GM19023 (cell line): Measurements from ENCODE around the gene MIA.
"Not testable (repeated sequence)": the region's sequence is repeated elsewhere in the genome, so short reads cannot be mapped to it uniquely, and the experiment has no call there.

Experiments
- ATAC-seq: cut with Tn5 transposase; IDR thresholded peaks from one replicate; pipeline ENCODE4 v1.9.1; 2021; ENCODE audit warnings: mild to moderate bottlenecking, moderate library complexity; ENCODE audit not compliant: unreplicated experiment

MIA gene

DNA sequence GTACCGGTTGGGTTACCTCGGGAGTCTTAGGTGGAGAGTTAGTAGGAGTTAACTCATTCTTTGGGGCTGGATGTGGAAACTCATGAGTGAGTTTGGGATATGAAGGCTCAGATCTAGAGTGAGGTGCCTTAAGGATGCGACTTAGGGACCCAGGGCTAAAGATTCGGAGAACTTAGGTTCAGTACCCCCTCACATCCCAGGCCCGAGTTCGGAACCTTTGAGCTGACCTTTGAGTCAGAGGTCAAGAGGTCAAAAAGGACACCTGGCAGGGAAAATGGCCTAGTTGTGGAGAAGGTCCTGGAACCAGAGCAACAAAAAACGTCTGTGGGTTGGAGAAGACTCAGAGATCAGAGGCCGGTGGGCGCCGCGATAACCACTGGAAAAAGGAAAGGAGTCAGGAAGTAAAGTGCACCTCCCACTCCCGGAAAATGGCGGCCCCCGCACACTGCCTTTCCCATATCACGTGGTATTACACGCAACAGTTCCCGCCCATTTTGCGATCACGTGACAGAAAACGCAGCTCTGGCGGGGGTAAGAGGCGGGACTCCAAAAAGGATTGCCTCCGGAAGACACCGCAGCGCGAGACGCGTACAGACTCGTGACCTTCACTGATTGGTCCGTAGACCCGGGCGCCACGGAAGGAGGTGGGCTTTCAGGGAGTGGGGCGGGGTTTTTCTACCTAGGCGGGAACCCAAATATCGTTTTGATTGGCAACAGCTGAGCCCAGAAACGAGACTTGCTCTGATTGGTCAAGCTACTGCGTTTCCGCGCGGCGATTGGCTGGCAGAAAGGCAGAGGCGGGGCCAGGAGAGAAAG, 25.1 kb upstream of the MIA start, which contains the start of gene ACTMAP:
Gene ACTMAP, minus strand, starts transcription at position 420 of the 816 bp plus-strand sequence. CDS start 674 bp downstream, outside the sequence.
- ATAC-seq = peak; percentile 84

DNA sequence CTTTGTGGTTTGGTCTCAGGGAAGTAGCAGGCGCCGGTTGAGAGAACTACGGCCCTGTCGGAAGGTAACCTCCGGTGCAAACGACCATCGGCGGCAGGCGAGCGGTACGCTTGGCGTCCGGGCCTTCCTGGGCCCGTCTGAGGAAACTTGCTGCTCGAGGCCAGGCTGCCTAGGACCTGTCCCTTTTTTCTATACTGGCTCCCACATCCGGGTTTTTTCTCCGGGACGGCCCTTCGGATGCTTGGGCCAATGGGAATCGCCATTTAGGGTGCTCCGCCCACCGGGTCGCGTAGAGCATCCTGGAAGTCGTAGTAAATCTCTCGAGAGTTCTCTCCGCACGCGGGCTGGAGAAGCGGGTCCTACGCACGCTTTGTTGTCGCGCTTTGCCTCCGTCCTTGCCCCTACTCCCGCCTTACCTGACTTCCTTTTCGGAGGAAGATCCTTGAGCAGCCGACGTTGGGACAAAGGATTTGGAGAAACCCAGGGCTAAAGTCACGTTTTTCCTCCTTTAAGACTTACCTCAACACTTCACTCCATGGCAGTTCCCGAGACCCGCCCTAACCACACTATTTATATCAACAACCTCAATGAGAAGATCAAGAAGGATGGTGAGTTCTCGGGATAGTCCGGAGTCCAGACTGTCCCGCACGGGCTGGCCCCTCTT, 24.3 kb upstream of the MIA start, which contains the start of gene SNRPA:
Gene SNRPA, plus strand, starts transcription at position 330 of the 664 bp plus-strand sequence. Its CDS starts 206 bp downstream, at position 536.
- peak; percentile 58 for ATAC-seq

DNA sequence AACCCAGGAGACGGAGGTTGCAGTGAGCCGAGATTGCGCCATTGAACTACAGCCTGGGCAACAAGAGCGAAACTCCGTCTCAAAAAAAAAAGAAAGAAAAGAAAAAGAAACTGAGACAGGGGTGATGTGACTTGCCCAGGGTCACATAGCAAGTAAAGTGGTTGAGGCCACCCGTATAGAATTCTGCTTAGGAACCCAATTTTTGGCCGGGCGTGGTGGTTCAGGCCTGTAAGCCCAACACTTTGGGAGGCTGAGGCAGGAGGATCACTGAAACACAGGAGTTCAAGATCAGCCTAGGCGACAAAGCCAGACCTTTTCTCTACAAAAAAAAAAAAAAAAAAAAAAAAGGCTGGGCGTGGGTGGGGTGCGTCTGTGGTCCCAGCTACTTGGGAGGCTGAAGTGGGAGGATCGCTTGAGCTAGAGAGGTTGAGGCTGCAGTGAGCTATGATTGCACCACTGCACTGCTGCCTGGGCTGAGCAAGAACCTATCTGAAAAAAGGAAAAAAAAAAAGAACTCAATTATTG, 23.0 kb upstream of the MIA start:
- ATAC-seq = no peak

DNA sequence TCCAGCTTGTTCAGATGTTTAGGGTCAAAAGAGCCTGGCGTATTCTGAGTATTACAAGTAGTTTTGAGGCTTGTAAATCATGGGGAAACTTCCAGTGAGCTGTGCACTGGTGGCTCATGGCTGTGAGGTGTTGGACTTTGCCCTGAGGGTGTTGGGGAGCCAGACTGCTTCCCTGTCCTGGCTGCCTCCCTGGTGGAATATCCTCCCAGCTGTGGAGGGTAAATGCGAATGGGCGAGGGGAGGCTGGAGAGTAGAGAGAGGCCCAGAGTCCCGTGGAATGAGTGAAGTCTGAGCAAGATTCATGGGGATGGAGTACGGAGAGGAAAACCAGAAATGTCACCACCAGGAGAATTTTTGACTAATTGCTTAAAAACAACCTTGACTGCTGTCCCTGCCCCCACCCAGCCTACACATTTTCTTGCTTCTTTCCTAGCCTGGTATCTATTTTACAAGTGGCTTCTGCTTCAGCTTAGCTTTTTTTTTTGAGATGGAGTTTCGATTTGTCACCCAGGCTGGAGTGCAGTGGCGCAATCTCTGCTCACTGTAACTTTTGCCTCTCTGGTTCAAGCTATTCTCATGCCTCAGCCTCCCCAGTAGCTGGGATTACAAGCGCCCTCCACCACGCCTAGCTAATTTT, 20.6 kb upstream of the MIA start:
- no peak for ATAC-seq

DNA sequence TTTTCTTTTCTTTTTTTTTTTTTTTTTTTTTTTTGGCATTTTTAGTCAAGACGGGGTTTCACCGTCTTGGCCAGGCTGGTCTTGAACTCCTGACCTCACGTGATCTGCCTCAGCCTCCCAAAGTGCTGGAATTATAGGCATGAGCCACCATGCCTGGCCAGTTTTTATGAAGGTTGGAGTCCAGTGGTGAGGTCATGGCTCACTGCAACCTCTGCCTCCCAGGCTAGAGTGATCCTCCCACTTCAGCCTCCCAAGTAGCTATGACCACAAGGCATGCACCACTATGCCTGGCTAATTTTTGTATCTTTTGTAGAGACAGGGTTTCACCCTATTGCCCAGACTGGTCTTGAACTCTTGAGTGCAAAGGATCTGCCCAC, 20.1 kb upstream of the MIA start:
- no peak for ATAC-seq

DNA sequence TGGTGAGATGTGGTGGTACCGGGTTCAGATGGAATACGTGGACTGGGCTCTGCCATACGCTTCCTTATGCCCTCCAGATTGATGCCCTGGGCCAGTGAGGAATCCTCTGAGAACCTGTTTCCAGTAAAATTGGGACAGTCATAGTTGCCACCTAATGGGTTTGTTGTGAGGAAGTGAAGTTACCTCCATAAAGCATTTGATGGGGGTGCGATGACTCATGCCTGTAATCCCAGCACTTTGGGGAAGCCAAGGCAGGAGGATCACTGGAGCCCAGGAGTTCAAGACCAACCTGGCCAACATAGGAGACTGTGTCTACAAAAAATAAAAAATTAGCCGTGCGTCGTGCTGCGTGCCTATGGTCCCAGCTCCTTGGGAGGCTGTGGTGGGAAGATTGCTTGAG, 19.5 kb upstream of the MIA start:
- no peak for ATAC-seq

DNA sequence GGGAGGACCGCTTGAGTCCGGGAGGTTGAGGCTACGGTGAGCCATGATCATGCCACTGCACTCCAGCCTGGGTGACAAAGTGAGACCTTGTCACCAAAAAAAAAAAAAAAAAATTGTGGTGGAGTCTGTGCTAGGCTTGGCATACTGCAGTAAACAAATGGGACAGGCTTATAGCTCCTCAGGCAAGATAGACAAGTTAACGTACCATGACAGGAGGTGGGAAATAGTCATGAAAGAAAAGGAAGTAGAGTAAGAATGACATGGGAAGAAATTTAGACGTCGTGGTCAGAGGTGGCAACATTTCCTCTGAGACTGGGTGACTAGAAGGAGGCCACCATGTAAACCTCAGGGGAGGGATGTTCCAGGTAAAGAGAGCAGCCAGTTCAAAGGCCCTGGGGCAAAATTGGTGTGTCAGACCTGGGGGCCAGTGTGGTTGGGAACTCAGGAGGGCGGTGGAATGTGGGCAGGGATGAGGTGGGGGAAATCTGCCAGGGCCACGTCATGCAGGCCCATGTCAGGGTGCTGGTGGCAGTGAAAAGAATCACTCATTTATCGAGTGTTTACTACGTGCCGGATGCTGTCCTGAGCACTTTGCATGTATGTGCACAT, 18.7 kb upstream of the MIA start:
- ATAC-seq = no peak

DNA sequence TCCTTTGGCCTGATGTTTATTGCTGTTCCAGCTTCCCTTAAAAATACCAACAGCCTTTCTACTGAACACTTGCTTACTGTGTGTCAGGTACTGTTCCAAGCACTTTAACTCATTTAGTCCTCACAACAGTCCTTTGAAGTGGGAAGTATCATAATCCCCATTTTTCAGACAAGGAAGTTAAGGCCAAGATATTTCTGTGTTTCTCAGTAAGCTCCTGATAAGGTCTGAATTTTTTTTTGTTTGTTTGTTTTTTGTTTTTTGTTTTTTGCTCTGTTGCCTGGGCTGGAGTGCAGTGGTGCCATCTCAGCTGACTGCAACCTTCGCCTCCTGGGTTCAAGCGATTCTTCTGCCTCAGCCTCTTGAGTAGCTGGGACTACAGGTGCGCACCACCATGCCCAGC, 16.8 kb upstream of the MIA start:
- no peak for ATAC-seq

DNA sequence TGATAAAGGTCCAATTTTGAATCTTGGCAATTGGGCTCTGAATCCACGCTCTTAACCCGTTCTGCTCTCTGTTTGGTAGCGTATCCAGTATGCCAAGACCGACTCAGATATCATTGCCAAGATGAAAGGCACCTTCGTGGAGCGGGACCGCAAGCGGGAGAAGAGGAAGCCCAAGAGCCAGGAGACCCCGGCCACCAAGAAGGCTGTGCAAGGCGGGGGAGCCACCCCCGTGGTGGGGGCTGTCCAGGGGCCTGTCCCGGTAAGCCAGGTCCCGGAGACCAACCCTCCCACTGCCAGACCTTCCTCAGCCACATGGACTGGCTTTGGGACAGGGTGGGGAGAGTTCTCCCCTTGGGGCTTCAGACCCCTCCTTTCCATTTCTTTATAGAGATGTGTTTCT, 16.0 kb upstream of the MIA start:
- ATAC-seq = no peak

DNA sequence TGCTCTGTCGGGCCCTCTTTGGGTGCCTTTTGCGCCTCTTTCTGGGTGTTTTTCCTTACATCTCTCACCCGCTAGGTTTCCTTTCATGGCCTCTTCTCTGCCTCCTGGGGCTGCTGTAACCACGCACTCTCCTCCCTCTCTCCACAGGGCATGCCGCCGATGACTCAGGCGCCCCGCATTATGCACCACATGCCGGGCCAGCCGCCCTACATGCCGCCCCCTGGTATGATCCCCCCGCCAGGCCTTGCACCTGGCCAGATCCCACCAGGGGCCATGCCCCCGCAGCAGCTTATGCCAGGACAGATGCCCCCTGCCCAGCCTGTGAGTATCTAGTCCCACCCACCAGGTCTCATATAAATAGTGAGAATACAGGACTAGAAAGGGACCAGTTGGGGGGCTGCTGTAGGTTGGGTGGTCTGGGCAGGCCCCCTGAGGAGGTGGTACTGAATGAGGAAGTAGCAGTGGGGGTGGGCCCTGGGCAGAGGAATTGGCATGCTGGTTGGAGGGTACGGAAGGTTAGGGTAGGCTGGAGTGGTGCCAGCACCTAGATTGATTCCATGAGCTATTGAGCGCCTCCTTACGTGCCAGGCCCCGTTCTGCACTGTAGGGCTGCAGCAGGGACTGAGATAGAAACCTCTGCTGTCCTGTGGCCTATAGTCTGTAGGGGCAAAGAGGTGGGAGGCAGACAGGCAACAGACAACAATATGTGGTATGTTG, 12.4 kb upstream of the MIA start:
- ATAC-seq = no peak

DNA sequence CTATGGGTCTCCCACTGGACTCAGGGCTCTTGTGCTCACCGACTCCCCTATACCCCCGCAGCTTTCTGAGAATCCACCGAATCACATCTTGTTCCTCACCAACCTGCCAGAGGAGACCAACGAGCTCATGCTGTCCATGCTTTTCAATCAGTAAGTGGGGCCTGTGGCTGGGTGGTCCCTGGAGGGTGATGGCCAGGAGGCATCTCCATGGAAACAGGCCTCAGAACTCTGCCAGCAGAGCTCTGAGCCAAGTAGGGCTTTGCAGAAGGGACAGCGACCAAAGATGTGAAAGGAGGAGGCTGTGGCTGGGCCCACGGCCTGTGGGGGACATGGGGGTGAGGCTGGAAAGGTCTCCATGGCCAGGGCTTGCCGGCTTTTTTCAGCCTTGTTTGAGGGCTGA, 11.8 kb upstream of the MIA start:
- no peak for ATAC-seq

DNA sequence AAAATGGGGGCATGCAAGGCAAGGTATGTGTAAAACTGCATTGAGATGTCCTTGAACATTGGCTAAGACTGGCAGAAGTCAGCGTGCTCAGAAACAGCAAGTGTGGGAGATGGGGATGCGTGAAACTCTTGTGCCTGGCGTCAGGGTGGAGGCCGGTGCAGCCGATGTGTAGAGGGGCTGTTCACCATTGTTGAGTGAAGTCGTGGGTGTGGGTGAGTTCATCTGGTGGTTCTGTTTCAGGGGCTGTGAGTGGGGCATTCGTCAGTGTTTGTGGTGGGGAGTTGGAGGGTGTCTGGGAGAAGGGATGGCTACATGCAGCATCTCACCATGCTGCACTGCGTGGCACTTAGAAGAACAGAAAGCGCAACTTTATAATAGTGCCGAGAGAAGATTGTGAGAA, 11.4 kb upstream of the MIA start:
- ATAC-seq = no peak

DNA sequence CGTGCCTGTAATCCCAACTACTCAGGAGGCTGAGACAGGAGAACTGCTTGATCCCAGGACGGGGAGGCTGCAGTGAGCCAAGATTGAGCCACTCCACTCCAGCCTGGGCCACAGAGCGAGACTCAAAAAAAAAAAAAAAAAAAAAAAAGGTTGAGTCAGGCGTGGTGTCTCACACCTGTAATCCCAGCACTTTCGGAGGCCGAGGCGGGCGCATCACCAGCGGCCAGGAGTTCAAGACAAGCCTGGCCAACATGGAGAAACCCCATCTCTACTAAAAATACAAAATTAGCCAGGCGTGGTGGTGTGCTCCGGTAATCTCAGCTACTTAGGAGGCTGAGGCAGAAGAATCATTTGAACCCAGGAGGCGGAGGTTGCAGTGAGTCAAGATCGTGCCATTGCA, 8.9 kb upstream of the MIA start:
- ATAC-seq = not testable (repeated sequence)

DNA sequence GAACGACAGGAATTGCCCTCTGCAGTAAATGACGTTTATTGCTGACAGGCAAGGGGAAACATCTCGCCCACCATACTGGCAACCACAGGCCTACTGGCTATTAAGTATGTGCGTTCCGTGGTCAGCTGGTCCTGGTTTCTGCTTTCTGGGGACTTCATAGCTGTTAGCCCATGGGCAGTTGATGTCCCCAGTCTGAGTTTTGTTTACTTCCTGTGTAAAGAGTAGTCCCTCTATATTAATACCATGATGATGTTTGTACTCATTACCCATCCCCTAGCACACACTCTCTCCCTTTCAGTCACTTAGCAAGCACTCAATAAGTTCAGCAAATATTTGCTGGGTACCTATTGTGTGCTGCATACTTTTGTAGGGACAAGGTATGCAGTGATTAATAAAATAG, 6.5 kb upstream of the MIA start:
- no peak for ATAC-seq

DNA sequence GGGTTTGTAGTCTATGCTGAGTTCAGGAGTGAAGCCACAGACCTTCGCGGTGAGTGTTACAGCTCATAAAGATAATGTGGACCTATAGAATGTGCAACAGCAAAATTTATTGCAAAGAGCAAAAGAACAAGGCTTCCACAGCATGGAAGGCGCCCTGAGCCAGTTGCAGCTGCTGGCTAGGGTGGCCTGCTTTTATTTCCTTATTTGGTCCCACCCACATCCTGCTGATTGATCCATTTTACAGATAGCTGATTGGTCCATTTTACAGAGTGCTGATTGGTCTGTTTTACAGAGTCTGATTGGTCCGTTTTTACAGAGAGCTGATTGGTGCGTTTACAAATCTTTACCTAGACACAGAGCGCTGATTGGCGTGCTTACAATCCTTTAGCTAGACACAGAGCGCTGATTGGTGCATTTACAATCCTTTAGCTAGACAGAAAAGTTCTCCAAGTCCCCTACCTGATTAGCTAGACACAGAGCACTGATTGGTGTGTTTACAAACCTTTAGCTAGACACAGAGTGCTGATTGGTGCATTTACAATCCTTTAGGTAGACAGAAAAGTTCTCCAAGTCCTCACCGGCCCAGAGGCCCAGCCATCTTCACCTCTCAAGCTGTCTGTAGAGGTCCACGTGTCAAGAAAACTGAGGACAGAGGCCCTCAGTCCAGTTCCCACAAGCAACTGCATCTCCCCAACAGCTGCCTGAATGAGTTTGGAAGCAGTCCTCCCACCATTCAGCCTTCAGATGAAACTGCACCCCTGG, 4.0 kb upstream of the MIA start:
- not testable (repeated sequence) for ATAC-seq

DNA sequence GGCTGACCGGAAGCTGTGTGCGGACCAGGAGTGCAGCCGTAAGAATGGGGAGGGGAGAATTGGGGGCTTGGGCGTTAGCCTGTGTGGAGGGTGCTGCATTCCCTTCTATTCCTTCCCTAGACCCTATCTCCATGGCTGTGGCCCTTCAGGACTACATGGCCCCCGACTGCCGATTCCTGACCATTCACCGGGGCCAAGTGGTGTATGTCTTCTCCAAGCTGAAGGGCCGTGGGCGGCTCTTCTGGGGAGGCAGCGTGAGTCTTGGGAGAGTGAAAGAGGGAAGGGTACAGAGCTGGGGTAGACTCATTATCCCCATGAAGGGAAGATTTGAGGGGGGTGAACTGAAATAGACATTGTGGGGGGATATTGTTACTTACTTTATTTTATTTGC, 306 bp downstream of the MIA start:
- no peak for ATAC-seq

DNA sequence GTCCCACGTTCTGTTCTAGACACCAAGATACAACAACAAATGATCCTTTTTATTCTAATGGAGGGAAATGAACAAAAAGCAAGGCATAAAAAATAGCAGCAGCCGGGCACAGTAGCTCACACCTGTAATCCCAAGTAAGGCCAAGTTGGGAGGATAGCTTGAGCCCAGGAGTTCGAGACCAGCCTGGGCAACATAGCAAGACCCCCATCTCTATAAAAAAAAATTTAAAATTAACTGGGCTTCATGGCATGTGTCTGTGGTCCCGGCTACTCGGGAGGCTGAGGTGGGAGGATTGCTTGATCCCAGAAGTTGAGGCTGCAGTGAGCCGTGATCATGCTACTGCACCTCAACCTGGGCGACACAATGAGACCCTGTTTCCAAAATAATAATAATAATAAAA, 1.0 kb downstream of the MIA start:
- no peak for ATAC-seq

DNA sequence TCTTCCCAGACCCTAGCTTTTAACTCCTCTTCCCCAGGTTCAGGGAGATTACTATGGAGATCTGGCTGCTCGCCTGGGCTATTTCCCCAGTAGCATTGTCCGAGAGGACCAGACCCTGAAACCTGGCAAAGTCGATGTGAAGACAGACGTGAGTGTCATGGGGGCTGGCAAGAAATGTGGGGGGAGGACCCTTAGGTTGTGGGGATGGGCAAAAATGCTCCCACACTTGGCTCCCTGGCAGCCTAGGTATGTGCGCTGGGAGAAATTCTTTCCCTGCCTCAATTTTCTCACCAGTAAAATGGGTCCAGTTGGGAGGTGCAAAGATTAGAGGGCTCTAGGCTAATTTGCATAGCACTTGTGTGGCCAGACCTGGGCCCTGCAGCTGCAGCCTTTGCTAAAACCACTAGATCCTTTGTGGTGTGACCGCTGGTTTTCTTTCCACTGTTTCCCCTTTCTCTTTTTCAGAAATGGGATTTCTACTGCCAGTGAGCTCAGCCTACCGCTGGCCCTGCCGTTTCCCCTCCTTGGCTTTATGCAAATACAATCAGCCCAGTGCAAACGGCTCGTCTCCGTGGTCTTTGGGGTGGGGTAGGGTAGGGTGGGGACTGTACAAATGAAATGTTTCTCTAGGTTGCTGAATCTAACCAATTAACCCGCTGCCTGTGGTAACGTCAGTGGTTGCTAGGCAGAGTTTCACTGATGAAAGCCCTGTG, 1.8 kb downstream of the MIA start:
- ATAC-seq = peak; percentile 51

DNA sequence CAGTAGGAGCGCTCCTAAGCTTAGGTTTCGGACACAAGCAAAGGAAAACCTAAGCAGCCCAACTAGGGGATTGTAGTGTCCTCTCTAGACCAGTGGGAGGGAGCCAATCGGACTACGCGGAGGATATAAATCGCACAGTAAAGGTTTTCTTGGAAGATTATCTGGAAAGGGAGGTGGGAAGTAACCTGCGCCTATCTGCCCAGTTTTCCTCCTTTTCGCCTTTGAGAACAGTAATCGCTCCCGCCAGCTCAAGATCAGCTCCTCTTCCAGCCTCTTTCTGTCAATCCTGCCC, 2.3 kb downstream of the MIA start:
- ATAC-seq = no peak
